Uterus (tissue), 4 donors: Measurements from ENCODE around the gene LACTB. TPM values are rescaled to one million over a fixed set of nuclear protein-coding genes. Genes with fewer than 3 reads are reported as not detected.

Experiments
- DNase-seq, 2 donors: peaks; one replicate each; pipeline ENCODE4 v3.0.0-alpha.2; 2019 to 2020
- H3K27ac ChIP-seq, 2 donors: fragments of 200-600 bp; sonication (generic); 1 replicate in 1 of 2; 2 replicates in 1 of 2; pipeline ENCODE4 v1.5.1; 2016 to 2018
- H3K27me3 ChIP-seq, 2 donors: fragments of 200-600 bp; sonication (generic); one replicate each; pipeline ENCODE4 v1.5.1; 2018 to 2019; ENCODE audit warnings: control low read depth in 1 of 2
- H3K36me3 ChIP-seq, 2 donors: fragments of 200-600 bp; sonication (generic); one replicate each; pipeline ENCODE4 v1.5.1; 2019; ENCODE audit warnings: control low read depth in 1 of 2
- H3K4me1 ChIP-seq, 2 donors: fragments of 200-600 bp; sonication (generic); one replicate each; pipeline ENCODE4 v1.5.1; 2018 to 2019; ENCODE audit warnings: control low read depth in 1 of 2
- H3K4me3 ChIP-seq, 2 donors: fragments of 200-600 bp; sonication (generic); 1 replicate in 1 of 2; 2 replicates in 1 of 2; pipeline ENCODE4 v1.5.1; 2018 to 2019; ENCODE audit warnings: mild to moderate bottlenecking in 1 of 2
- H3K9me3 ChIP-seq, 2 donors: fragments of 200-600 bp; sonication (generic); one replicate each; pipeline ENCODE4 v1.5.1; 2019; ENCODE audit warnings: control low read depth in 1 of 2
- POLR2A ChIP-seq, 2 donors: fragments of 450-650 bp; IDR thresholded peaks; one replicate each; pipeline ENCODE4 v1.6.1; 2016; ENCODE audit warnings: antibody characterized with exemption in 2 of 2, mild to moderate bottlenecking in 1 of 2, moderate library complexity in 1 of 2
- intact Hi-C: fragments of 100-400 bp; cut with DNase I; formaldehyde crosslinking; loops from one replicate; pipeline ENCODE4 v1.15.1; 2023; ENCODE audit warnings: low total_unique reads
- total RNA-seq, 4 donors: library from RNA; depleted of rRNA in 3 of 4; stranded (reverse); fragments of >200 nt in 3 of 4; gene quantifications; one replicate each; pipeline versions ENCODE4 v1.1.0 to v1.2.4, GENCODE V29; 2014 to 2023
- TF ChIP-seq, protein P1 (sequence below), 4 experiments: fragments of 200-600 bp in 2 of 4; fragments of 450-650 bp in 2 of 4; sonication (generic) in 2 of 4; IDR thresholded peaks; one replicate each; pipeline ENCODE4 v1.5.1; 2016 to 2019; ENCODE audit warnings: antibody characterized with exemption in 4 of 4, mild to moderate bottlenecking in 2 of 4, moderate library complexity in 1 of 4
- donor health status: DM: yes; HTN: yes; CAD: no.

Gene LACTB
- total RNA-seq, 4 donors from 2014 or later = 7.9 to 13.6 (median 9.6) TPM

DNA sequence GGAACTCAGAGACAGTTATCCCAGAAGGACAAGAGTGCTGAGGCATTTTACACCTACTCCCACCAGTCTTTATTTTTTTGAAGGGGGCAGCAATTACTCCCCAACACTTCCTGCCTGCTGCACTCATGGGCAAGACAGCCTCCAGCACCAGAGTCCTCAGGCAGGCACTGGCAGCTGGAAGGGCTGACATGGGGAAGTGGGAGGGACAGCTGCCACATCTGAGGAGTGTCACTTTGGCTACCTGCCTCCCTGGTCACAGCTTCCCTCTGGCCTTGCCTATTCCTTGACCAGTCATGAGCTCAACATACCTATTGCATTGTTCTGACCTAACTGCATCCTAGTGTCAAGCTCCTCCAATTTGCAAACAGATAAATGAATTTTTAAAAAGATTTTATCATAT lies 10.2 kb upstream of the LACTB start:
- TF ChIP-seq, protein P1, sequence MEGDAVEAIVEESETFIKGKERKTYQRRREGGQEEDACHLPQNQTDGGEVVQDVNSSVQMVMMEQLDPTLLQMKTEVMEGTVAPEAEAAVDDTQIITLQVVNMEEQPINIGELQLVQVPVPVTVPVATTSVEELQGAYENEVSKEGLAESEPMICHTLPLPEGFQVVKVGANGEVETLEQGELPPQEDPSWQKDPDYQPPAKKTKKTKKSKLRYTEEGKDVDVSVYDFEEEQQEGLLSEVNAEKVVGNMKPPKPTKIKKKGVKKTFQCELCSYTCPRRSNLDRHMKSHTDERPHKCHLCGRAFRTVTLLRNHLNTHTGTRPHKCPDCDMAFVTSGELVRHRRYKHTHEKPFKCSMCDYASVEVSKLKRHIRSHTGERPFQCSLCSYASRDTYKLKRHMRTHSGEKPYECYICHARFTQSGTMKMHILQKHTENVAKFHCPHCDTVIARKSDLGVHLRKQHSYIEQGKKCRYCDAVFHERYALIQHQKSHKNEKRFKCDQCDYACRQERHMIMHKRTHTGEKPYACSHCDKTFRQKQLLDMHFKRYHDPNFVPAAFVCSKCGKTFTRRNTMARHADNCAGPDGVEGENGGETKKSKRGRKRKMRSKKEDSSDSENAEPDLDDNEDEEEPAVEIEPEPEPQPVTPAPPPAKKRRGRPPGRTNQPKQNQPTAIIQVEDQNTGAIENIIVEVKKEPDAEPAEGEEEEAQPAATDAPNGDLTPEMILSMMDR (IDR thresholded peaks at IDR 0.05) = no peak
- no peak for TF ChIP-seq POLR2A (IDR thresholded peaks at IDR 0.05)
- intact Hi-C loops = no loop called here
- Histone ChIP-seq H3K9me3 (no peaks in the 10 kb centered on the region), H3K4me3 (no peak overlapping the region), H3K27me3 (no peaks in the 10 kb centered on the region), H3K36me3 (no peaks in the 10 kb centered on the region), H3K27ac (no peak overlapping the region), H3K4me1 (no peaks in the 10 kb centered on the region)
- DNase-seq = no peak

DNA sequence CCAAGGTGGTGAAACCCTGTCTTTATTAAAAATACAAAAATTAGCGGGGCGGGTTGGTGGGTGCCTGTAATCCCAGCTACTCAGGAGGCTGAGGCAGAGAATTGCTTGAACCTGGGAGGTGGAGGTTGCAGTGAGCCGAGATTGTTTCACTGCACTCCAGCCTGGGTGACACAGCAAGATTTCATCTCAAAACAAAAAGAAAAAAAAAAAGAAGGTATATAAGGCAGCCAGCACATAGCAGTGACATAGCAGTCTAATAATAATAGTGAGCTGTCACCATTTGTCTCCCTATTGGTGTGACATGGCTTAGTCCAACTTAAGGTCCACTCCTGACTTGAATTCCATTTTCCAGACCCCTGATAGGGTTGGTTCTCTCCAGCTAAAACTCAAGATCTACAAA lies 8.8 kb upstream of the LACTB start:
- no peak for TF ChIP-seq POLR2A (IDR thresholded peaks at IDR 0.05)
- TF ChIP-seq, protein P1 (IDR thresholded peaks at IDR 0.05) = no peak
- H3K4me3 ChIP-seq = no peak overlapping the region

DNA sequence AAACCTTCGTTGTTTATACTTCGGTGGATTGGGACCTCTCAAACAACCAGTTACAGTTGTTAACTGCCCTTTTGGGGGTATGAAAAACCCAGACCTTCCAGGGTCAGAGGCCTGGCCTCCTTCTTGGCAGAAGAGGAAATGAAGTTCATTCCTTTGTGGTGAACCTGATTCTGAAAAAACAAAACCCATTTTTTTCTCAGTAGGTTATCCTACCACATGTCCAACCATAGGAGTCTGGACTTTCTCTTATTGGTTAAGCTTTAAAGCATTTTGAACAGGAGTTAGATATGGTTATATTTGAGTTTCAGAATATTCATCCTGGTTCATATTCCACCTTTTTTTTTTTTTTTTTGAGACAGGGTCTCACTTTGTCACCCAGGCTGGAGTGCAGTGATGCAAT lies 7.2 kb upstream of the LACTB start:
- no peak for DNase-seq
- no peaks in the 10 kb centered on the region for H3K9me3 ChIP-seq
- no peak overlapping the region for H3K4me3 ChIP-seq
- H3K27me3 ChIP-seq = no peaks in the 10 kb centered on the region
- H3K27ac ChIP-seq = no peak overlapping the region
- no peaks in the 10 kb centered on the region for H3K36me3 ChIP-seq
- TF ChIP-seq, protein P1 (IDR thresholded peaks at IDR 0.05) = no peak
- TF ChIP-seq POLR2A (IDR thresholded peaks at IDR 0.05) = no peak
- H3K4me1 ChIP-seq = no peaks in the 10 kb centered on the region
- intact Hi-C loops = no loop called here

More for the DNA sequence above, 8.8 kb upstream of the LACTB start:
- Histone ChIP-seq H3K9me3 (no peaks in the 10 kb centered on the region), H3K27ac (no peak overlapping the region), H3K27me3 (no peaks in the 10 kb centered on the region), H3K36me3 (no peaks in the 10 kb centered on the region), H3K4me1 (no peaks in the 10 kb centered on the region)
- DNase-seq = no peak
- intact Hi-C loops = no loop called here

DNA sequence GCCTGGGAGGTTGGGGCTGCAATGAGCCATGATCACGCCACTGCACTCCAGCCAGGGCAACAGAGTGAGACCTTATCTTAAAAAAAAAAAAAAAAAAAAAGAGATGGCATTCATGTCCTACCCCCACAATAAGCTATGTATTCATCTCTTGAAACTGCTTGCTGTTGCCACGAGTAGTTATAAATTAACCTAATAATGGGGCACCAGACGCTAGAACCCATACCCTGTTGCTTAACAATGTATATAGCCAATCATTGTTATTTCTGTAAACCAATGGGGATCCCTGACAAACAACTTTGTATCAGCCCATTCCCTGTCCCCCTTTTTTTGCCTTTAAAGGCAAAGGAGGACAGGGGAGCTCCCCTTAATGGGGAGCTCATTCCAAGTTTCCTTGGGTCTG lies 2.8 kb upstream of the LACTB start:
- intact Hi-C loops = no loop called here
- Histone ChIP-seq H3K36me3 (no peaks in the 10 kb centered on the region), H3K4me1 (no peaks in the 10 kb centered on the region), H3K9me3 (no peaks in the 10 kb centered on the region), H3K4me3 (no peak overlapping the region), H3K27ac (no peak overlapping the region), H3K27me3 (no peaks in the 10 kb centered on the region)
- TF ChIP-seq, protein P1 (IDR thresholded peaks at IDR 0.05) = no peak
- TF ChIP-seq POLR2A (IDR thresholded peaks at IDR 0.05) = no peak
- DNase-seq = no peak

DNA sequence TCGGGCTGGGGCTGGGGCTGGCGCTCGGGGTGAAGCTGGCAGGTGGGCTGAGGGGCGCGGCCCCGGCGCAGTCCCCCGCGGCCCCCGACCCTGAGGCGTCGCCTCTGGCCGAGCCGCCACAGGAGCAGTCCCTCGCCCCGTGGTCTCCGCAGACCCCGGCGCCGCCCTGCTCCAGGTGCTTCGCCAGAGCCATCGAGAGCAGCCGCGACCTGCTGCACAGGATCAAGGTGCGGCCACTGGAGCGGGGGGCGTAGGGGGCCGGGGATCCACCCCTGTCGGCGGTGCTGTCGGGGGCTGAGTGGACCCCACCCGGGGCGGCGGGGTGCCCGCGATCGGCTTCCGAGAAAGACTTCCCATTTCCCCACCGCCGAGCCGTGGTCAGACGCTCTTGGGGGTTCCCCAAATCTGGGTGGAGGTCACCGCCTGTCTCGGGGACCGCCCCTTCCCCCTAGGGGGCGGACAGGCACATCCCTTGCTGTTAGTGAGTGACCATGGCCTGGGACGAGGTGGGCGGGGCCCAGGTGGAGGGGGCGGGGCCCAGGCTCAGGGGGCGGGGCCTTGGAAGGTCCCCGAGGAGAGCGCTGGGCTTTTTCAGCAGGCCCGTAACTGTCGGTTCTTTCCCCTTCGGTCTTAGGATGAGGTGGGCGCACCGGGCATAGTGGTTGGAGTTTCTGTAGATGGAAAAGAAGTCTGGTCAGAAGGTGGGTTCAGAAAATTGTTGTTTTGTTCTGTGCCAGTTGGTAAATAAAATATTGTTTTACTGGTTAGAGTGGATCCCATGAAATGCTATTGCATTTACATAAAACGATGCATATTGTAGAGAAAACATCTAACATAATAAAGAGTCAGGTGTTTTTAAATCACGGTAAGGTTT lies 578 bp downstream of the LACTB start:
- DNase-seq = peak; percentile 85 to 87

More for the DNA sequence above, 578 bp downstream of the LACTB start:
- H3K4me1 ChIP-seq = no peaks in the 10 kb centered on the region
- no peaks in the 10 kb centered on the region for H3K9me3 ChIP-seq
- H3K4me3 ChIP-seq = peak overlapping the region; percentile 75 to 89
- H3K27ac ChIP-seq = peak overlapping the region; percentile 77 to 88
- H3K36me3 ChIP-seq = no peaks in the 10 kb centered on the region
- intact Hi-C loops = no loop called here
- TF ChIP-seq, protein P1 (IDR thresholded peaks at IDR 0.05) = peak in 1 of 4 experiments; percentile 25
- no peak for TF ChIP-seq POLR2A (IDR thresholded peaks at IDR 0.05)
- no peaks in the 10 kb centered on the region for H3K27me3 ChIP-seq
